DMS 273 treated with DMSO at 0.1 percent for 48 hours (cell line): ENCODE results near the gene YY1.
"Not testable (repeated sequence)": the region's sequence is repeated elsewhere in the genome, so short reads cannot be mapped to it uniquely, and the experiment has no call there.

Experiments used
- DNase-seq: peaks from one replicate; lab custom pipeline; 2025; lab: John Stamatoyannopoulos, UW

YY1 gene

GRCh38 chr14:100283984-100284881, 45.3 kb downstream of the YY1 start:
- DNase-seq = no peak

DNA sequence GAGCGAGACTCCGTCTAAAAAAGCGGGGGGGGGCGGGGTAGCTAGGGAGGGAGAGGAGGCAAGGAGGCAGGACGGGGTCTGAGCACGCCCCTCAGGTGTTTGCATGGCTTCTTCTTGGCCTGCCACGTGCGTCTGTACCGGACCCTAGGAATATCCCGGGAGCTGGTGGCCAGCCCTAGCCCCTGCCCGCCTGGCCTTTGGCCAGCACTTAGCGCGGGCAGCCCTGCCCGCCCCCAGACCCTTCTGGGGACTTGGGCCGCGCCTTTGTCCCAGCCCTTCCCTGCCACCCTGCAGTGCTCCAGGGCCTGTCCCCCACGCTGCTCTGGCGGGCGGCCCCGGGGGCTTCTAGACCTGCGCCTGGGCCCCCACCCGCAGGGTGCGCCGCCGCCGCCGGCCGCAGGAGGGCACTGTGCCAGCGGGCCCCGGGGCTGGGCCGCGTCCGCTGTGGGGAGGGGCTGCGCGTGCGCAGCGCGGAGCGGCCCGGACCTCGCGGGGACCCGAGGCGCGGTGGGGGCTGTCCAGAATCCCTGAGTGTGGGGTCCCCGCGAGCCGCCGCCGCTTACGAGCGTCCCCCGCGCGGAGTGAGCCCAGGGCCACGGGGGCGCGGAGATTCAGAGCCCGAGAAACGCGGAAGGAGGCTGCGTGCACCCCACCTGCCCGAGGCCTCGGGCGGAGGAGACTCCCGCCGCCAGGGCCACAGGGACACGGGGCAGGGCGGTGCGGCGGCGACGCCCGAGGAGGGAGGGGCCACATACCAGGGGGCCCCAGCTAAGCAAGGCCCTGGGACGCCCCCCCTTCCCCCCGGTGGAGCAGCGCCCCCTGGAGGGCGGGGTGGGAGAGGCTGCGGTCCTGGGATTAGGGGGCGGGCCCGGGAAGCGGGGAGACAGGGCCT, 46.3 kb downstream of the YY1 start:
- no peak for DNase-seq

DNA sequence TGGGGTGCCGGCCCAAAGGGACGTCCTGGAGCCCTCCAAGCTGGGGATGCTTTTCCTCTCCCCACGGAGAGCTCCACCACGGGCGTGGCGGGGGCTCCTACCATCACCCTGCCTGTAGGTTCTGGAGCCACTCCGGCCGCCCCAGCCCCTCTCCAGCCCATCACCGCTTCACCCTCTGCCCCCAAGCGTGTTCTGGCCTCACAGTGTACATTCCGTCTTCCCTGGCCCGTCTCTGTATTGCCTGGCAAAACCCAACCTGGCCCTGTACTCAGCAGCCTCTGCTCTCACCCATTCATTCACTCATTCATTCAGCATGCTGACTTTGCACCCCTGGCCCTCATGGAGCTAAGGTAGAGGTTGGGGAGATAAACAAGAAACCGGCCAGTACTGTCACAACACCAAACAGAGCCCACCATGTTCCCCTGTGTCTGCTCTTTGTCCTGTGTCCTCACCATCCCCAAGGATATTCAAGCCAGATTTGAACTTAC, 47.0 kb downstream of the YY1 start:
- DNase-seq = no peak

DNA sequence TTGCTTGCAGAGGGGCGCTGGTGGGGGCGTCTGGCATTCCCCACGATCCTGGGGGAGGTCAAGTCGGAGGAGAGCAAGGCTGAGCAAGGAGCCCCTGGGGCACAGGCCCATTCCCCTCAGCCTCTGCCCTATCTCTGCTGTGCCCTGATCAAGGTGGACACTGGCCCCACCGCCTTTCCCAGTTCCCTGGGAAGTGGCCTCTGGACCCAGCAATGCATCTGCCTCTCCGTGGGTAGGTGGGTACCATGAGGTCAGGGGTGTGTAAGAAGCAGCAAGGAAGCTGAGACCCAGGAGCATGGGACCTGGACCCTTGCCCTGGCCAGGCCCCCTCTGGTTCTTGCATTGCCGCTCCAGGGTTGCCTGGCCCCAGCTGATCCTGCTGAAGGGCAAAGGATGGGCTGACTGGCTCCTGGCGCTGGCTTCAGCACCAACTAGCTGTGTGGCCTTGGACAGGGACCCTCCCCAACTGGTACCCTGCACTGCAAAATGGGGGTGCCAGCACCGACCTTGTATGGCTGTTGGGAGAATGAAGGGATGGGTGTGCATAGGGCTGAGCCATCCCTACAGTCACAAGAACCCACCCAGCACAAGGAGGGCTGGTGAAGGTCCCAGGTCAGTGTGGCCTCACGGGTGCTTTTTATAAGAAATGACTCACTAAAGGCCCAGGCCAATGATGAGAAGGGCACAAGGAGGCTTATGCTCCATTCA, 47.7 kb downstream of the YY1 start:
- DNase-seq = no peak

GRCh38 chr14:100287202-100287997, 48.5 kb downstream of the YY1 start:
- DNase-seq = no peak

- DNase-seq = not testable (repeated sequence)
Measured at GRCh38 chr14:100287998-100288295, 49.0 kb downstream of the YY1 start.

GRCh38 chr14:100288382-100289185, 49.6 kb downstream of the YY1 start:
- DNase-seq = no peak

DNA sequence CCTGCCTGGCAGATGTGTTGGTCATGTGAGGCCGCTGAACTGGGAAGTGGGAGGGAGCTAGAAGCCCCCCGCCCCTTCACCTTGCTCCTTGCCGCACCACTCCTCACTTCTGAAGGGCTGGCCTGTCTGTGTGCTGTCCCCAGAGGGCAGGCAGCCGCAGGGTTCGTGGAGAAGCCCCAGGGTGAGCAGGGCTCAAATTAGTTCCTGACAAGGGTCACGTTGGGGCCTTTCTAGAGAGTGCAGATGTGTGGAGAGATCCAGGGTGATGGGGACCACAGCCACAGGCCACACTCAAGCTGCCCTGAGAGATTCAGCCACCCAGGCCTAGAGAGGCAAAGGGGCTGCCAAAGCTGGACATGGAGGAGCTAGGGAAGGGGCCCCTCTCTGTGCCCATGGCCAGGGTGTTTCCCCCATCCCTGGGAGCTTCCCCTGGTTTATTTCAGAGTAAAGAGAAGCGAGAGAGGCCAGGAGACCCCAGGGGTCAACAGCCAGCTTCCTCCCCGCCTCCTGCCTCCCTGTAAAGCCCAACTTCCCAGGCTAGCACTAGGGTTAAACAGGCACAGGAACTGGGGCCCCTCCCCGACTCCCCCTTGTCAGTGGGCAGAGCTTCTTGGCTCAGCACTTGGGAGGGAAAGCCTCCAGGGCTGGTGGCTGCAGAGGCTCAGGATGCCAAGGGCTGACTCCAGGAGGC, 51.1 kb downstream of the YY1 start:
- no peak for DNase-seq

DNA sequence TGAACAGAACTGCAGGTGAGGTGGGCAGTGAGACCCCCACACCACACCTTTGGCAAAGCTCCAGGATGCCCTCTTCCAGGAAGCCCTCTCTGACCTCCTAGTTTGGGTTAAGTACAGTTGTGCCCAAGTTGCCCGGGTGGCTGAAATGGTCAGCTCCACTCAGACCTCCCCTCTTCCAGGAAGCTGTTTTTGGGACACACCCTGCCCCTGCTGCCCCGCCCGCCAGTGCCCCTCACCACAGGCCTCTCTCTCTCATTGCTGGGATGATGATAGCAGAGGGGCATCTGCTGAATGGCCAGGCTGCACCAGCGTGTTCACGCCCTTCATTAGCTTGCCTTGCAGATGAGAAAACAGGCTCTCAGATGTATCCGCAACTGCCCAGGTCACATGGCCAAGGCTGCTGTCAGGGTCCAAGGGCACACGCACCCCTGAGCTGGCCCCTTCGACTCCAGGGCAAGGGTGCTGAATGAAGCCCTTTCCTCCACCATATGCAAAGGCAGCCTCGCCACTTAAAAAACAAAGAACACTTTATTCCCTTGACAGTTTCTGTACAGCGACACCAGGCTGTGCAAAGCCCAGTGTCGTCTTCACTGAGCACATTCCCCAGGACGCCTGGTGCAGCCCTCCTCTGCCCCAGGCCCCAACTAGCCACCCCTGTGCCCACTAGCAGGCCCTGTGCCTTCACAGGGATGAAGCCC, 51.8 kb downstream of the YY1 start:
- DNase-seq = no peak

DNA sequence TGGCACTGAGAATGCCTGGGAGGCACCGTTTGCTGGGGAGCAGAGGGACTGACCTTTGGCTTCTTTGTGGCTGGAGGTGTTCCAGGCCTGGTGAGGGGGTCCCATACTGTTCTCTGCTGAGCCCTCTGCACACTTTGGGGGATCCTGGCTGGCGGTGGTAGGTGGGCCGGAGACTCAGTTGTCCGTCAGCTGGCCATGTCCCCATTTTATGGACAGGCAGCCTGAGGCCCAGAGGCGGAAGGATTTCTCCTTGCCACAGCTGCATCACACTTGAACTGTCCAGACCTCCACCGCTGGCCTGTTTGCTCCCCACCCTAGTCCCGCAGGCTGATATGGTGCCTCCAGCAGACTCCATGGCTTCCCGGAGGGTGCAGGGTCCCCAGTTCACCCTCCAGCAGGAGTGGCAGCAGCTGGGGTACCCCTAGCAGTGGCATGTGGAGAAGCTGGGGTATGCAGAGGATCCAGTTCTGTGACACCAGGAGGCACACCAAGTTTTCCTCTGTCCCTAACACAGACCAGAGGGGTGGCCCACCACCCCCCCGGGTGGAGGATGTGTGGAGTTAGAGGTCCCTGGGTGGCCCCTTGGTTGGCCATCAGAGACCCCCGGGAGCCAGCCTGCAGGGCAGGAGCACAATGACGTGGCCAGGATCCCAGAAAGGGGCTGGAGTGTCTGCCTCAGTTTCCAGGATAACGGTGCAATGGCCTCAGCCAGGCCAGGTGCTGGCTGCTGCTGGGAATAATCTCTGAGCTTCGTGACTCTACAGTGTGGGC, 52.5 kb downstream of the YY1 start:
- no peak for DNase-seq

- DNase-seq = no peak
Measured at GRCh38 chr14:100292301-100292775, 53.4 kb downstream of the YY1 start.

- no peak for DNase-seq
Measured at GRCh38 chr14:100292776-100293461, 54.0 kb downstream of the YY1 start.

- no peak for DNase-seq
Measured at GRCh38 chr14:100293497-100294212, 54.7 kb downstream of the YY1 start.

- no peak for DNase-seq
Measured at GRCh38 chr14:100294213-100294962, 55.4 kb downstream of the YY1 start.

GRCh38 chr14:100294963-100295330, 56.0 kb downstream of the YY1 start:
- DNase-seq = no peak

DNA sequence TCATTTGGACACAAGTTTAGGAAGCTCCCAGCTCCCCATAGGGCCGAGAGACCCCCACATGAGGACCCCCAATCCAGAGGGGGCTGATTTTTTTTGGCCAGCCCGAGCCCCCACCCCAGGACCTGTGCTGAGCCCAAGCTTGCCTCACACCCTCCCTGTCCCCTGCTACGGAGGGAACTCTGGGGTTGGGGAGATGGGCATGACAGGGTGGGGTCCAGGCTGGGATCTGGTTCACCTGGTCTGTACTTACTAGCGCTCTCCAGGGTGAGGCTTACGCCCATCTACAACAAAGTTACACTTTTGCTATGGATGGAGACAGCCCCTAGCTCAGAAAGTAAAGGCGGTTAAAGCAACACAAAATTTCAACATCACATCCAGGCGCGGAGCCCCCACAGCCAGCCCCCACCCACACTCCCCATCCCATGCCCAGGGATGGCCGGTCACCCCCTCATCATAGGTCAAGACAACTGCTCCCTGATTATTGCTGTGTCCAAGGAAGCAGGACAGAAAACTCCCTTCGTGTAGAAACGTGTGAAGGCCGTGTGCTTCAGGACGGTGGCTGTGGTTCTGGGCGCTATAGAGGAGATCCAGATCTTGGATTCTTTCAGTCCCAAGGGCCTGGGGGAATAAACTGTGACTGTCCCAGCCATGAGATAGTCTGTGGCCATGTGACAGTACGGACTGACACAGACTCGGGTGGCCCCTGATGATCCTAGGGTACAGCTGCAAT, 56.6 kb downstream of the YY1 start:
- no peak for DNase-seq
